HepG2 (cell line): Measurements from ENCODE around the gene TRIM4. TPM values are rescaled to one million over a fixed set of nuclear protein-coding genes. Genes with fewer than 3 reads are reported as not detected.

ENCODE experiments used
- ELK4 ChIP-seq: sonication (generic); formaldehyde crosslinking; IDR thresholded peaks from 2 replicates; pipeline ENCODE4 v1.9.0; 2021; ENCODE audit warnings: missing genetic modification reagents, borderline replicate concordance
- HHEX ChIP-seq: IDR thresholded peaks from 2 replicates; pipeline ENCODE4 v1.6.1; 2016; ENCODE audit warnings: control low read depth
- JUNB ChIP-seq: sonication (generic); formaldehyde crosslinking; IDR thresholded peaks from 2 replicates; pipeline ENCODE4 v1.8.0; 2022; ENCODE audit warnings: missing genetic modification reagents, mild to moderate bottlenecking, borderline replicate concordance
- MAFG ChIP-seq: sonication (generic); formaldehyde crosslinking; IDR thresholded peaks from 2 replicates; pipeline ENCODE4 v1.5.1; 2020; ENCODE audit warnings: mild to moderate bottlenecking, missing genetic modification reagents
- MBNL3 ChIP-seq: fragments of 250-450 bp; sonication (Bioruptor Pico); conservative IDR thresholded peaks from 2 replicates; pipeline ENCODE4 v1.8.0; 2022; ENCODE audit warnings: mild to moderate bottlenecking, inconsistent platforms
- NFAT5 ChIP-seq: sonication (generic); formaldehyde crosslinking; IDR thresholded peaks from 2 replicates; pipeline ENCODE4 v1.4.0; 2020; ENCODE audit warnings: missing genetic modification reagents
- NR2F1 ChIP-seq, 2 experiments: fragments of 450-650 bp in 1 of 2; formaldehyde crosslinking in 1 of 2; IDR thresholded peaks; 2 replicates each; pipeline versions ENCODE4 v1.5.0 to v1.6.1; 2016 to 2020; ENCODE audit warnings: mild to moderate bottlenecking in 1 of 2, missing compliant biosample characterization in 1 of 2, missing genetic modification reagents in 1 of 2, moderate library complexity in 1 of 2
- PAXIP1 ChIP-seq: sonication (generic); formaldehyde crosslinking; conservative IDR thresholded peaks from 2 replicates; pipeline ENCODE4 v1.4.0; 2020; ENCODE audit warnings: mild to moderate bottlenecking, missing genetic modification reagents, moderate library complexity
- PPARG ChIP-seq: conservative IDR thresholded peaks from 2 replicates; pipeline ENCODE4 v1.6.1; 2016; ENCODE audit warnings: missing biosample characterization, missing genetic modification reagents
- RFX5 ChIP-seq: IDR thresholded peaks from 2 replicates; pipeline ENCODE4 v1.6.1; 2011; ENCODE audit warnings: low read depth, low read length, improper control_type of control experiment
- SATB2 ChIP-seq: sonication (generic); formaldehyde crosslinking; IDR thresholded peaks from 2 replicates; pipeline ENCODE4 v1.5.0; 2020; ENCODE audit warnings: missing genetic modification reagents
- SNAPC5 ChIP-seq: sonication (generic); formaldehyde crosslinking; IDR thresholded peaks from 2 replicates; pipeline ENCODE4 v1.8.1; 2023; ENCODE audit warnings: mild to moderate bottlenecking, missing genetic modification reagents, borderline replicate concordance
- ZFAT ChIP-seq: sonication (generic); formaldehyde crosslinking; conservative IDR thresholded peaks from 2 replicates; pipeline ENCODE4 v1.8.1; 2023; ENCODE audit warnings: missing genetic modification reagents, inconsistent platforms
- ZNF101 ChIP-seq: sonication (generic); formaldehyde crosslinking; IDR thresholded peaks from 2 replicates; pipeline ENCODE4 v1.4.0; 2020; ENCODE audit warnings: mild to moderate bottlenecking, low read depth, missing genetic modification reagents, borderline replicate concordance
- ZNF33B ChIP-seq: sonication (generic); formaldehyde crosslinking; IDR thresholded peaks from 2 replicates; pipeline ENCODE4 v1.5.1; 2020; ENCODE audit warnings: mild to moderate bottlenecking, missing genetic modification reagents
- ZNF414 ChIP-seq: sonication (generic); formaldehyde crosslinking; IDR thresholded peaks from 2 replicates; pipeline ENCODE4 v1.5.0; 2020; ENCODE audit warnings: missing genetic modification reagents
- ZNF501 ChIP-seq: sonication (generic); formaldehyde crosslinking; IDR thresholded peaks from 2 replicates; pipeline ENCODE4 v1.5.1; 2020; ENCODE audit warnings: mild to moderate bottlenecking, moderate library complexity, missing genetic modification reagents
- ZNF792 ChIP-seq: IDR thresholded peaks from 2 replicates; pipeline ENCODE4 v1.6.1; 2016
- ZSCAN30 ChIP-seq: sonication (generic); formaldehyde crosslinking; IDR thresholded peaks from 2 replicates; pipeline ENCODE4 v1.5.0; 2020; ENCODE audit warnings: mild to moderate bottlenecking, missing genetic modification reagents
- polyA plus RNA-seq, 8 experiments: library from polyadenylated mRNA; depleted of rRNA in 3 of 8; stranded (reverse) in 7 of 8; unstranded in 1 of 8; fragments of >200 nt; fragmentation: Illumina TruSeq in 4 of 8; extraction: Trizol in 4 of 8; gene quantifications; 2 replicates each; pipeline versions ENCODE4 v1.2.1 to v1.2.3, GENCODE V29; 2011 to 2016; ENCODE audit warnings: low read depth in 4 of 8, missing spikeins in 1 of 8, mixed read lengths in 1 of 8; ENCODE audit not compliant: insufficient read depth in 1 of 8
- total RNA-seq, 5 experiments: library from RNA; depleted of rRNA; stranded (reverse); fragments of >200 nt; fragmentation: Illumina TruSeq; extraction: Trizol; gene quantifications; 2 replicates each; pipeline ENCODE4 v1.2.3, GENCODE V29; 2016; ENCODE audit warnings: low read depth in 1 of 5

The TRIM4 gene
- total and polyA plus RNA-seq, 2 of the 13 experiments (the other 11 are each of a cell fraction or from before 2014, with no cell fraction given), result 17.6 to 21.7 TPM

GRCh38 chr7:99860281-99861127 lies 58.8 kb downstream of the TRIM4 start (continued):
- TF ChIP-seq NFAT5 (no peak), ZNF792 (CRISPR knock-in tag) (0 out of 2 replicates have a peak, but pooled peaks have one; percentile 57), PAXIP1 (CRISPR knock-in tag) (peak; percentile 98), MAFG (CRISPR knock-in tag) (no peak), RFX5 (no peak), NR2F1 (CRISPR knock-in tag; IDR thresholded peaks at IDR 0.05) (no peak), PPARG (CRISPR knock-in tag) (peak; percentile 63; the same call in 1 of the 2 replicates), ZNF414 (CRISPR knock-in tag) (no peak), ELK4 (no peak), ZNF101 (no peak), SATB2 (no peak), ZNF33B (CRISPR knock-in tag) (no peak), ZSCAN30 (CRISPR knock-in tag) (no peak), HHEX (CRISPR knock-in tag) (no peak), MBNL3 (CRISPR knock-in tag) (no peak), JUNB (CRISPR knock-in tag) (peak; percentile 39; the same call in 1 of the 2 replicates), ZNF501 (peak; percentile 82), SNAPC5 (CRISPR knock-in tag) (no peak), ZFAT (CRISPR knock-in tag) (no peak)
